ENCODE results near the gene GCKR.

- no peak for TF ChIP-seq POLR2A (IDR thresholded peaks at IDR 0.05)
- no peak for TF ChIP-seq CTCF (IDR thresholded peaks at IDR 0.05)
Observed at GRCh38 chr2:27509326-27509725, 12.7 kb downstream of the GCKR start.
